ENCODE measurements around the gene KCTD12. TPM values are rescaled to one million over a fixed set of nuclear protein-coding genes. Genes with fewer than 3 reads are reported as not detected.
"Not testable (repeated sequence)": the region's sequence is repeated elsewhere in the genome, so short reads cannot be mapped to it uniquely, and the experiment has no call there.

KCTD12 gene
- total RNA-seq, result 3.0 TPM

GRCh38 chr13:76886292-76887075 is at the start of gene KCTD12:
KCTD12 (minus strand) TSS chr13:76886405; CDS start chr13:76886148, 257 bp downstream.
- DNase-seq (ENCODE audit: low read depth in 2 of 3, low spot score in 2 of 3), result peak; percentile 58 to 84 (median 83)

DNA sequence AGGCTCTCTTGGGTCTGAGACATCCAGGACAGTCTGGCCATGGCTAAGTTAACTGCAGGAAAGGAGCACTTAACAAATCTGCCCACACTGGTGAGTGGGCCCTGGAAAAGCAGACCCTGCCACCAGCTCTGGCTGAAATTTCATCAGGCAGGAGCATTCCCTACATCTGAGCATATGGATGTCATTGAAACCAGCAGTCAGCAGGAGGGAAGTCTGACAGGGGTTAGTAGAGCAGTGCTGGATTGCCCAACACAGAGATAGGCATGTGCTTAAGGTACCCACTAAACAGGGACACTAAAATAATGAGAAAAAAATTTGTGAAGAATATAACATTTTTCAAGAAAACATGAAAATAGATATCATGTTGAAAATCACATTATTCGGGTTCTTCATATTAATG is 48.5 kb upstream of the KCTD12 start:
- DNase-seq (ENCODE audit: low read depth in 2 of 3, low spot score in 2 of 3), result no peak

GRCh38 chr13:76932076-76932475 is 45.9 kb upstream of the KCTD12 start:
- no peak for DNase-seq (ENCODE audit: low read depth in 2 of 3, low spot score in 2 of 3)

- DNase-seq (ENCODE audit: low read depth in 2 of 3, low spot score in 2 of 3), result no peak
Observed at GRCh38 chr13:76929851-76930374, 43.7 kb upstream of the KCTD12 start.

DNA sequence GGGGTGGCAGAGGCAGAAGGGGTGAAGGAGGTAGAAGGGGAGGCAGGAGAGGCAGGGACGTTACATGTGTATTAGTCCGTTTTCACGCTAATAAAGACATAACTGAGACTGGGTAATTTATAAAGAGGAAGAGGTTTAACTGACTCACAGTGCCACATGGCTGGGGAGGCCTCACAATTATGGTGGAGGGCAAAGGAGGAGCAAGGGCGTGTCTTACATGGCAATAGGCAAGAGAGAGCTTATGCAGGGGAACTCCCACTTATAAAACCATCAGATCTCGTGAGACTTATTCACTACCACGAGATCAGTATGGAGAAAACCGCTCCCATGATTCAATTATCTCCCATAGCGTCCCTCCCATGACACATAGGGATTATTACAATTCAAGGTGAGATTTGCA is 43.1 kb upstream of the KCTD12 start:
- no peak for DNase-seq (ENCODE audit: low read depth in 2 of 3, low spot score in 2 of 3)

GRCh38 chr13:76928456-76928855 is 42.3 kb upstream of the KCTD12 start:
- no peak for DNase-seq (ENCODE audit: low read depth in 2 of 3, low spot score in 2 of 3)

GRCh38 chr13:76927955-76928354 is 41.8 kb upstream of the KCTD12 start:
- DNase-seq (ENCODE audit: low read depth in 2 of 3, low spot score in 2 of 3), result no peak

- DNase-seq (ENCODE audit: low read depth in 2 of 3, low spot score in 2 of 3), result no peak
Observed at GRCh38 chr13:76925115-76925514, 38.9 kb upstream of the KCTD12 start.

- DNase-seq (ENCODE audit: low read depth in 2 of 3, low spot score in 2 of 3), result no peak
Observed at GRCh38 chr13:76921516-76921915, 35.3 kb upstream of the KCTD12 start.

DNA sequence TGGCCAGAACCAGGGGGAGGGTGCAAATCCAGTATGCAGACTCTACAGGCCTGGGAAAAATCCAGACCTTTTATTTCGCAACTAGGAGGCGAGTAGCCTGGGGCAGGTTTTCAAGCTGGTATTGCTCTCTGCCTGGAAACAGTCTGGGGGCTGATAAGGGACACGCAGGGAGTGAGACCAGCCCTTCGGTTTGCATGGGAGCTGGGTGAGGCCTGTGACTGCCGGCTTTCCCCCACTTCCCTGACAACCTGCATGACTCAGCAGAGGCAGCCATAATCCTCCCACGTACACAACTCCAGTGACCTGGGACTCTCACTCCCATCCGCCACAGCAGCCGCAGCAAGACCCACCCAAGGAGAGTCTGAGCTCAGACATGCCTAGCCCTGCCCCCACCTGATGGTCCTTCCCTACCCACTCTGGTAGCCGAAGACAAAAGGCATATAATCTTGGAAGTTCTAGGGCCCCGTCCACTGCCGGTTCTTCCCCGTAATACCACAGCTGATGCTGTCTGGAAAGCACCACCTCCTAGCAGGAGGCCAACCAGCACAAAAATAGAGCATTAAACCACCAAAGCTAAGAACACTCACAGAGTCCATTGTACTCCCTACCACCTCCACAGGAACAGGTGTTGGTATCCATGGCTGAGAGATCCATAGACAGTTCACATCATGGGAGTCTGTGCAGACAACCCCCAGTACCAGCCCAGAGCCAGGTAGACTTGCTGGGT is 31.7 kb upstream of the KCTD12 start:
- DNase-seq (ENCODE audit: low read depth in 2 of 3, low spot score in 2 of 3), result not testable (repeated sequence)

GRCh38 chr13:76917095-76917494 is 30.9 kb upstream of the KCTD12 start:
- DNase-seq (ENCODE audit: low read depth in 2 of 3, low spot score in 2 of 3), result no peak

DNA sequence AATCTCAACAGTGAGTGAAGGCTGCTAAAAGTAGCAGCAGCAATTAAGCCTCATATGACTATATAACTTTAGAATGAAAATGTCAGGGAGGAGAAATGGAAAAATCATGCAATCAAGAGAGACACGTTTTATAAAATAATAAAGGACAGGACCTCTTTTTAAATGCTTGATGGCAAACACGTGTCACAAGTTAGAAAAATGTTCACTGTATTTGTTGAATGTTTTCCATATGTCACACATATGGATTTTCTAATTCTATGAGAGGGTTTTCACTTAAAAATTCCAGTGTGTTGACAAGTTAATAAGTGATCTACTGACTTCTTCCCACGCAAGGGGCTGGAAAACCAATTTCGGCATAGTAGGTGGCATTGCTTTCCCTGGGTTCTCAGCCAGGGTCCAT is 27.7 kb upstream of the KCTD12 start:
- no peak for DNase-seq (ENCODE audit: low read depth in 2 of 3, low spot score in 2 of 3)

DNA sequence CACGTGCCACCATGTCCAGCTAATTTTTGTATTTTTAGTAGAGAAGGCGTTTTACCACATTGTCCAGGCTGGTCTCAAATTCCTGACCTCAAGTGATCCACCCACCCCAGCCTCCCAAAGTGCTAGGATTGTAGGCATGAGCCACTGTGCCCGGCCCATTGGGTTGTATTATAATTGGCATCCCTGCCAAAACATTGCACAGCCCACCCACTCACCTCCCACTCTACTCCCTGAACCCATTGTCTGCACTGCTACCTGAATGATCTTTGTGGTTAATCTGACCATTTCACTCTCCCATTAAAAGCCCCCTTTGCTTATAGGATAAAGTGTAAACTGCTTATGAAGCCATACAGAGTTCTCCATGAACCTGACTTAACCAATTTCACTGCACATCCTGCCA is 26.3 kb upstream of the KCTD12 start:
- no peak for DNase-seq (ENCODE audit: low read depth in 2 of 3, low spot score in 2 of 3)

GRCh38 chr13:76904507-76904906 is 18.3 kb upstream of the KCTD12 start:
- no peak for DNase-seq (ENCODE audit: low read depth in 2 of 3, low spot score in 2 of 3)

DNA sequence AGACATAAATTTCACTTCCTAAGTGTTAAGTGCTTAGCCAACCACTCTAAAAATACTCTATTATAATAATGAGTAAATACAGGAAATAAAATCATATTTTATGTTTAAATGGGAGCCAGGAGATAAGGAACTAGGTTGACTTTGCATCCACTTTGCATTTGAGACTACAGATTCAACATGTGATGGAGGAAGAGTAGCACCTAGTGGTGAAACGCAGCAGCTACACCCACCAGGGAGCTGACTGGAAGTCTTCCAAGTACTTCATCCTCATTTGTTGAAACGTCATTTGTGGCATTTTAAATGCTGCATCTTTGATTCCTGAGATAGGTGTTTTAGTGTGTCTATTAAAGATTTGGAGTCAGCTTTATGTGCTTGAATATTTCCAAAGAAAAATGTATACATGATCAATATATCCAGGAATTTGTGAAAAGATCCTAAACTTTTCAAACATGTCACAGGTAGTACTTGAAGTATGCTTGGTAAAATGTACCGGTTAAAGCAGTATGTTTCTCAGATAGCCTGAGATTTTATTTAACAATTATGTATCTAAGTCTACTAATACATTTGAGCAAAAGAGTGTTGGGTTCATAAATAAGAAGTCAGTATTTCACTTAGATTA is 17.4 kb upstream of the KCTD12 start:
- DNase-seq (ENCODE audit: low read depth in 2 of 3, low spot score in 2 of 3), result peak; percentile 32 to 85 (median 67)

GRCh38 chr13:76899066-76899465 is 12.9 kb upstream of the KCTD12 start:
- DNase-seq (ENCODE audit: low read depth in 2 of 3, low spot score in 2 of 3), result not testable (repeated sequence)

DNA sequence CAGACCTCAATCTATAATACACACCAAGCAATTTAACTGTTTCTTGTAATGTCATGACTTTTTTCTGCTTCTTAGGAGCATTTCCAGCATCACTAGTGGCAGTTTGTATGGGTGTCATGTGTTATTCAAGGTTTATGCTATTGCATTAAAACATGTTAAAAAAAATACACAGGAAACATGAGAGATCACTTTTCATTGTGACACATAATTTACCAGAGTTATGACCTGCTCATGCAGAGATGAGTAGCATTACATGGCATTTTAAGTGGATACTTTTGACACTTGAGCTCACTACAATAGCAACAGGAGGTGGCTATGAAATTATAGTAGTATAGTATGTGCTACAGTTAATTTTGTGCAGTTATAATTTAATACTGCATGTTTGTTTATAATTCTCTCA is 11.0 kb upstream of the KCTD12 start:
- DNase-seq (ENCODE audit: low read depth in 2 of 3, low spot score in 2 of 3), result not testable (repeated sequence)

- DNase-seq (ENCODE audit: low read depth in 2 of 3, low spot score in 2 of 3), result peak in 1 of 3 donors; percentile 44
Observed at GRCh38 chr13:76894401-76895110, 8.4 kb upstream of the KCTD12 start.

- DNase-seq (ENCODE audit: low read depth in 2 of 3, low spot score in 2 of 3), result no peak
Observed at GRCh38 chr13:76892488-76892887, 6.3 kb upstream of the KCTD12 start.

DNA sequence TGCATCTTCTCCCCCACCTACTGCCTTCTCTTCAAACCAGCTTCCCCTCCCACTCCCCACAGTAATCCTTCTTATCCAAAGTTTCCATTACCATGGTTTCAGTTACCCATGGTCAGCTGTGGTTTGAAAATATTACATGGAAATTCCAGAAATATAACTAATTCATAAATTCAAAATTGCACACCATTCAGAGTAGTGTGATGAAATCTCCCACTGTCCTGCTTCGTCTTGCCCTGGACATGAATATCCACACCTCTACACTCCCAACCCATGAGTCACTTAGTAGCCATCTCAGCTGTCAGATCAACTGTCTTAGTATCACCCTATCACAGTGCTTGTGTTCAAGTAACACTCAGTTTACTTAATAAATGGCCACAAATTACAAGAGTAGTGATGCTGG is 3.8 kb upstream of the KCTD12 start:
- no peak for DNase-seq (ENCODE audit: low read depth in 2 of 3, low spot score in 2 of 3)

- no peak for DNase-seq (ENCODE audit: low read depth in 2 of 3, low spot score in 2 of 3)
Observed at GRCh38 chr13:76889254-76889653, 3.0 kb upstream of the KCTD12 start.

All from hematopoietic multipotent progenitor cell (in vitro differentiated cells).